ENCODE results near the gene PARD3B.
A peak's percentile ranks its signal among the peaks of the same experiment; 100 is the strongest.

PARD3B gene

DNA sequence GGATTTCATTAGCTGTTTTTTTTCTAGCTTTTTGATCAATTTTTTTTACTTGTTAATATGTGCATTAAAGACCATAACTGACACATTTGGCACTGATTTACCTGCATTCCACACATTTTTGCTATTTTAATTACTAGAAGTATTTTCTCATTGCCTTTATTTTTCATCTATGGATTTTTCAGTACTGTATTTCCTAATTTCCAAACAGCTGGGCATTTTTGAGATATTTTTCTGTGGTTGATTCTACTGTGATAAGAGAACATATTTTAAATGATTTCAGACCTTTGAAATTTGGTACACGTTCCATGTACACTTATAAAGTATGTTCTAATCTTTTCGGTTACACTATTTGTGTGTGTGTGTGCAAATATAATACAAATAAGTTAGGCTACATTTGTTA lies 135.3 kb downstream of the PARD3B start:
- Histone ChIP-seq H3K9me3 (ENCODE audit: control extremely low read depth in 1 of 5, control insufficient read depth in 4 of 5, insufficient read depth in 2 of 5, low read depth in 1 of 5, low read length in 4 of 5) (peaks cover 0 to 2% (median 0%) of the 10 kb centered on the region in 5 experiments), H3K27me3 (replicated peaks in 2 of 5; ENCODE audit: control insufficient read depth in 4 of 5, insufficient read depth in 5 of 5, low read length in 4 of 5) (no peaks in the 10 kb centered on the region), H3K4me3 (ENCODE audit: control insufficient read depth in 1 of 7, extremely low read depth in 1 of 7, insufficient read depth in 4 of 7, low read depth in 2 of 7, low read length in 6 of 7) (no peak overlapping the region), H3K4me1 (ENCODE audit: control extremely low read depth in 1 of 4, control insufficient read depth in 4 of 4, insufficient read depth in 4 of 4, low read length in 3 of 4) (no peaks in the 10 kb centered on the region), H3K36me3 (ENCODE audit: control insufficient read depth in 4 of 4, insufficient read depth in 4 of 4, low read length in 3 of 4) (no peaks in the 10 kb centered on the region), H3K27ac (ENCODE audit: insufficient read depth in 1 of 2, low read depth in 1 of 2, low read length in 2 of 2, poor library complexity in 1 of 2, severe bottlenecking in 2 of 2) (no peak overlapping the region)
- DNase-seq, result no peak
- ChIA-PET CTCF (no interaction called here), POLR2A (no interaction called here)
- WGBS (ENCODE audit: insufficient coverage), result no CpG with 5 or more reads among the region's 2 CpGs

DNA sequence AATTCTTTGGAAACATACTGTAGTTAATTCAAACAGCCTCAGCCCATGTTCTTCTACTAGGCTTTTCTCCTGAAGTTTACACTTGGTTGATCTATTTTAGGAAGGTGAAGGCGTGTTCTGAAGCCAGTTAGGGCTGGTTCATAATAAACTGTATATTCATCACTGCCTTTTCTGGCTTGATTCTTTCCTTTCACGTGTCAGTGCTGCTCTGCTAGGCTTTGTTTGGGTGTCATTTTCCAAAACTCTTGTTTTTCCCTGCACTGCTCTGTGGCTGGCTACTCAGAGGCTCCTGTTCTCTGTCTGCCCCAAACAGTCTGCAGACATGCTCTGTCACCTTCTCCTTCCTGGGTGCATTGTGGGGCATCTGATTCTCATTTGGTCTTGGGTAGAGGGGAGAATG lies 136.1 kb downstream of the PARD3B start:
- H3K4me3 ChIP-seq (ENCODE audit: control insufficient read depth in 1 of 7, extremely low read depth in 1 of 7, insufficient read depth in 4 of 7, low read depth in 2 of 7, low read length in 6 of 7), result no peak overlapping the region
- H3K27ac ChIP-seq (ENCODE audit: insufficient read depth in 1 of 2, low read depth in 1 of 2, low read length in 2 of 2, poor library complexity in 1 of 2, severe bottlenecking in 2 of 2), result no peak overlapping the region
- H3K4me1 ChIP-seq (ENCODE audit: control extremely low read depth in 1 of 4, control insufficient read depth in 4 of 4, insufficient read depth in 4 of 4, low read length in 3 of 4), result no peaks in the 10 kb centered on the region
- no peaks in the 10 kb centered on the region for H3K36me3 ChIP-seq (ENCODE audit: control insufficient read depth in 4 of 4, insufficient read depth in 4 of 4, low read length in 3 of 4)
- peaks cover 0 to 2% (median 0%) of the 10 kb centered on the region in 5 experiments for H3K9me3 ChIP-seq (ENCODE audit: control extremely low read depth in 1 of 5, control insufficient read depth in 4 of 5, insufficient read depth in 2 of 5, low read depth in 1 of 5, low read length in 4 of 5)
- no peaks in the 10 kb centered on the region for H3K27me3 ChIP-seq (replicated peaks in 2 of 5; ENCODE audit: control insufficient read depth in 4 of 5, insufficient read depth in 5 of 5, low read length in 4 of 5)
- DNase-seq, result no peak
- POLR2A ChIA-PET, result no interaction called here
- CTCF ChIA-PET, result no interaction called here
- WGBS (ENCODE audit: insufficient coverage), result 79% methylated on average over 2 of the region's 2 CpGs

DNA sequence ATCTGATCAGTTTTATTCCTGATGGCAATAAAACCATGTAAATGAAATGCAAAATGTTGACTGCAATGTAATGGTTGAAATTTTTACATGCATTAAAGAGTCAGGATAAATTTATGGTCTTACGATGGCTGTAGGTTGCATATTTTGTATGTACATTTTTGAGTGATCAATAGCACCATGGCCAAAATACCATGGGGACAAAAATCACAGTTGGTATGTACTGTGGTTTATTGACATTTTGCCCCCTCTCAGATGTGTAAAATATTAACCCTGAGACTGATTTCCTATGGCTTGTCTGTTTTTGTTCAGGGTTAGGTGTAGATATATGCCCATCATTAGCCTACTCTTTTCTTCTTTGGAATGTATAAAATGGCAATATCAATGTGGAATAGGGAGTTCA lies 138.1 kb downstream of the PARD3B start:
- DNase-seq, result no peak
- WGBS (ENCODE audit: insufficient coverage), result 92% methylated on average over 1 of the region's 1 CpG
- ChIA-PET POLR2A (no interaction called here), CTCF (no interaction called here)
- Histone ChIP-seq H3K36me3 (ENCODE audit: control insufficient read depth in 4 of 4, insufficient read depth in 4 of 4, low read length in 3 of 4) (no peaks in the 10 kb centered on the region), H3K9me3 (ENCODE audit: control extremely low read depth in 1 of 5, control insufficient read depth in 4 of 5, insufficient read depth in 2 of 5, low read depth in 1 of 5, low read length in 4 of 5) (peaks cover 0 to 1% (median 0%) of the 10 kb centered on the region in 5 experiments), H3K27ac (ENCODE audit: insufficient read depth in 1 of 2, low read depth in 1 of 2, low read length in 2 of 2, poor library complexity in 1 of 2, severe bottlenecking in 2 of 2) (no peak overlapping the region), H3K4me1 (ENCODE audit: control extremely low read depth in 1 of 4, control insufficient read depth in 4 of 4, insufficient read depth in 4 of 4, low read length in 3 of 4) (no peaks in the 10 kb centered on the region), H3K4me3 (ENCODE audit: control insufficient read depth in 1 of 7, extremely low read depth in 1 of 7, insufficient read depth in 4 of 7, low read depth in 2 of 7, low read length in 6 of 7) (no peak overlapping the region), H3K27me3 (replicated peaks in 2 of 5; ENCODE audit: control insufficient read depth in 4 of 5, insufficient read depth in 5 of 5, low read length in 4 of 5) (no peaks in the 10 kb centered on the region)

DNA sequence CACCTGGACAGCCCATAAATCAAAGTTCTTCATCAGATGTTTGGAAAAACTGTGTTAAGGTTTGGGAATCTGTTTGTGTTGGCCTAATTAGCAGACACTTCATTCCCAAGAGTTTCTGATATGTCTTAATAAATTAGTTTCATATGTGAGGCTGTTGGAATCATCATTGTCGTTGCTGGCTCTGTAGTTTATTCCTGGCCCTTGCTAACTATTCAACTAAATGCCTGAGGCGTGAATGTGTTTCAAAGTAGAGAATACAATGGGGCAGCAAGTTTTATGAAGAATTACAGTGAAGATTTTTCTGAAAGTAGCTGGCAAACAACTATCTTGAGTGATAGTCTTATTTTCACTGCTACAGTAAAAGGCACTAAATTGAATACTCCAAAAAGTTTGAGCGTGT lies 141.1 kb downstream of the PARD3B start:
- ChIA-PET POLR2A (no interaction called here), CTCF (no interaction called here)
- Histone ChIP-seq H3K4me1 (ENCODE audit: control extremely low read depth in 1 of 4, control insufficient read depth in 4 of 4, insufficient read depth in 4 of 4, low read length in 3 of 4) (no peaks in the 10 kb centered on the region), H3K27ac (ENCODE audit: insufficient read depth in 1 of 2, low read depth in 1 of 2, low read length in 2 of 2, poor library complexity in 1 of 2, severe bottlenecking in 2 of 2) (no peak overlapping the region), H3K4me3 (ENCODE audit: control insufficient read depth in 1 of 7, extremely low read depth in 1 of 7, insufficient read depth in 4 of 7, low read depth in 2 of 7, low read length in 6 of 7) (no peak overlapping the region), H3K36me3 (ENCODE audit: control insufficient read depth in 4 of 4, insufficient read depth in 4 of 4, low read length in 3 of 4) (no peaks in the 10 kb centered on the region), H3K27me3 (replicated peaks in 2 of 5; ENCODE audit: control insufficient read depth in 4 of 5, insufficient read depth in 5 of 5, low read length in 4 of 5) (no peaks in the 10 kb centered on the region), H3K9me3 (ENCODE audit: control extremely low read depth in 1 of 5, control insufficient read depth in 4 of 5, insufficient read depth in 2 of 5, low read depth in 1 of 5, low read length in 4 of 5) (no peaks in the 10 kb centered on the region)
- DNase-seq, result no peak
- WGBS (ENCODE audit: insufficient coverage), result no CpG with 5 or more reads among the region's 3 CpGs

DNA sequence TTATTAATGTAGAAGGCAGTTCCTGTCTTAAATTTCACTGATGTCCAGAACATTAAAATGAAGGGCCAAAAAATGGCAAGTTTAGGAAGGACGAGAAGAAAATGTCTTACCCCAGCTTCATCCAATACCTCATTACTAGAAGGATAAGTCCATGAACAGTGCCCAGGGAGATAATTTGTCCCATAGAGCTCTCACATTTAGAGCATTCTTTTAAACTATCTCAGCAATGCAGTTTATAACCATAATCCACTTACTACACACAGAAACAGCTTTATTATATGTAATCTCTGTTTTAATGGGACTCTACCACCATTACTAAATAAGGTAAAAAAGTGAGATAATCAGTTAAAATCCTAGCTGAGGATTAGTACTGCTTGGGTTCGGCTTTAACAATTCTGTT lies 142.5 kb downstream of the PARD3B start:
- Histone ChIP-seq H3K9me3 (ENCODE audit: control extremely low read depth in 1 of 5, control insufficient read depth in 4 of 5, insufficient read depth in 2 of 5, low read depth in 1 of 5, low read length in 4 of 5) (no peaks in the 10 kb centered on the region), H3K27me3 (replicated peaks in 2 of 5; ENCODE audit: control insufficient read depth in 4 of 5, insufficient read depth in 5 of 5, low read length in 4 of 5) (no peaks in the 10 kb centered on the region), H3K36me3 (ENCODE audit: control insufficient read depth in 4 of 4, insufficient read depth in 4 of 4, low read length in 3 of 4) (no peaks in the 10 kb centered on the region), H3K4me3 (ENCODE audit: control insufficient read depth in 1 of 7, extremely low read depth in 1 of 7, insufficient read depth in 4 of 7, low read depth in 2 of 7, low read length in 6 of 7) (no peak overlapping the region), H3K27ac (ENCODE audit: insufficient read depth in 1 of 2, low read depth in 1 of 2, low read length in 2 of 2, poor library complexity in 1 of 2, severe bottlenecking in 2 of 2) (no peak overlapping the region), H3K4me1 (ENCODE audit: control extremely low read depth in 1 of 4, control insufficient read depth in 4 of 4, insufficient read depth in 4 of 4, low read length in 3 of 4) (no peaks in the 10 kb centered on the region)
- 100% methylated on average over 1 of the region's 2 CpGs for WGBS (ENCODE audit: insufficient coverage)
- POLR2A ChIA-PET, result no interaction called here
- no peak for DNase-seq
- CTCF ChIA-PET, result interaction anchor here (0.8 to 1.1 kb wide), 2 partner anchors 8 to 428 kb away, joined by 3 read pairs; no protein-coding TSS in a partner anchor

DNA sequence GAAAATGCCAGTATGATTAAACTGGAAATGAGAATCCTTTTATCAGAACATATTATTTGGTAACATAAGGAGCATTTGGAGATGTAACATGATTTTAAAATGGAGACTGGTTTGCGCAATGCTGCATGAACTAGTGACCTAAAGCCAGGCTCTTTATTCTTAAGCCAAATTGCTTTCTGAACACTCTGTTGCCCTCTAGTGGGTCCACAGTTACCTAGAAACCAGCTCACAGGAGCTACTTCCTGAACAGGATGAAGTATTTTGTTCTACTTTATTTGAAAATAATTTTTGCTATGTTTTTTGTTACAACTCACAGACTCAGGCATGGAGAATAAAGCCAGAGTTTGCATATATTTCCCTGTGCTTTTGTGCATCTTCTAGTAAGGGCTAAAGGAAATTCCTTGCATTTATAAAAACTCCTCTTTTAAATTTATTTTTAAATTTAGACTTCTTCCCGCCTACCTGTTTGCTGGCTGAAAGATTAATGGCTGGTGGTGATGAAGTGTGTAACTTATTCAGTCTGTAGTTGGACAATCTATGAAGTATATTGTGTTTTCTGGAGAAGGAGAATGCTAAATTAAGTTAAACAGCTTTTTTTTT lies 146.7 kb downstream of the PARD3B start:
- peak; percentile 64 to 80 (median 78) for DNase-seq
- 67% methylated on average over 1 of the region's 2 CpGs for WGBS (ENCODE audit: insufficient coverage)
- ChIA-PET CTCF (interaction anchor here (0.6 to 3.5 kb wide), 9 partner anchors 14 to 1234 kb away, joined by 3 to 14 read pairs (median 4); no protein-coding TSS in a partner anchor), POLR2A (no interaction called here)
- Histone ChIP-seq H3K9me3 (ENCODE audit: control extremely low read depth in 1 of 5, control insufficient read depth in 4 of 5, insufficient read depth in 2 of 5, low read depth in 1 of 5, low read length in 4 of 5) (no peaks in the 10 kb centered on the region), H3K27ac (ENCODE audit: insufficient read depth in 1 of 2, low read depth in 1 of 2, low read length in 2 of 2, poor library complexity in 1 of 2, severe bottlenecking in 2 of 2) (no peak overlapping the region), H3K4me3 (ENCODE audit: control insufficient read depth in 1 of 7, extremely low read depth in 1 of 7, insufficient read depth in 4 of 7, low read depth in 2 of 7, low read length in 6 of 7) (no peak overlapping the region), H3K4me1 (ENCODE audit: control extremely low read depth in 1 of 4, control insufficient read depth in 4 of 4, insufficient read depth in 4 of 4, low read length in 3 of 4) (no peaks in the 10 kb centered on the region), H3K36me3 (ENCODE audit: control insufficient read depth in 4 of 4, insufficient read depth in 4 of 4, low read length in 3 of 4) (no peaks in the 10 kb centered on the region), H3K27me3 (replicated peaks in 2 of 5; ENCODE audit: control insufficient read depth in 4 of 5, insufficient read depth in 5 of 5, low read length in 4 of 5) (no peaks in the 10 kb centered on the region)

DNA sequence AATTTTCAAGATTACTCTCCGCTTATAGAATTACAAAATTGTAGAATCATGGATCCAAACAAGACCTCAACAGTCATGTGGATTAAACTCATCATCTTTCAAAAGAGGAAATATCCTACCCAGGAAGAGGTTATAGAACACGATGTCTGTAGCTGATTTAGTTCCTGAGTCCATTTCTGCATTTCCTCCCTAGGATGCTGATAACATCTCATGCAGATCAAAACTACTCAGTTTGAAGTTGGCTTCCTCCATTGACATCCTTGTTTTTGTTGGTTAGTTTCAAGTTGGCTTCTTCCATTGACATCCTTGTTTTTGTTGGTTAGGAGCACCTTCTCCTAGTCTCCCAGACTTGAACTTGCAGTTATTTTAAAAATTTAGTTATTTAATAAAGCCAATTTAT lies 147.5 kb downstream of the PARD3B start:
- ChIA-PET POLR2A (no interaction called here), CTCF (interaction anchor here (0.7 to 3.5 kb wide), 8 partner anchors 15 to 584 kb away, joined by 3 to 14 read pairs (median 4); no protein-coding TSS in a partner anchor)
- H3K9me3 ChIP-seq (ENCODE audit: control extremely low read depth in 1 of 5, control insufficient read depth in 4 of 5, insufficient read depth in 2 of 5, low read depth in 1 of 5, low read length in 4 of 5), result no peaks in the 10 kb centered on the region
- H3K4me3 ChIP-seq (ENCODE audit: control insufficient read depth in 1 of 7, extremely low read depth in 1 of 7, insufficient read depth in 4 of 7, low read depth in 2 of 7, low read length in 6 of 7), result no peak overlapping the region
- H3K27ac ChIP-seq (ENCODE audit: insufficient read depth in 1 of 2, low read depth in 1 of 2, low read length in 2 of 2, poor library complexity in 1 of 2, severe bottlenecking in 2 of 2), result no peak overlapping the region
- 100% methylated on average over 1 of the region's 2 CpGs for WGBS (ENCODE audit: insufficient coverage)
- H3K27me3 ChIP-seq (replicated peaks in 2 of 5; ENCODE audit: control insufficient read depth in 4 of 5, insufficient read depth in 5 of 5, low read length in 4 of 5), result no peaks in the 10 kb centered on the region
- DNase-seq, result peak; percentile 3 to 41 (median 28)
- H3K4me1 ChIP-seq (ENCODE audit: control extremely low read depth in 1 of 4, control insufficient read depth in 4 of 4, insufficient read depth in 4 of 4, low read length in 3 of 4), result no peaks in the 10 kb centered on the region
- H3K36me3 ChIP-seq (ENCODE audit: control insufficient read depth in 4 of 4, insufficient read depth in 4 of 4, low read length in 3 of 4), result no peaks in the 10 kb centered on the region
